PFSK-1 (cell line): Measurements from ENCODE around the gene FAM120AOS.

ENCODE experiments used
- FOXP2 ChIP-seq: optimal IDR thresholded peaks from 2 replicates; pipeline ENCODE3; 2011; ENCODE audit warnings: borderline replicate concordance, control low read depth, inconsistent platforms; ENCODE audit not compliant: insufficient read depth; ENCODE audit errors: extremely low read length, extremely low read depth
- POLR2AphosphoS5 ChIP-seq: IDR thresholded peaks from 2 replicates; pipeline ENCODE4 v1.6.1; 2012; ENCODE audit warnings: low read depth, mild to moderate bottlenecking, control low read depth, low read length, moderate library complexity
- SIN3A ChIP-seq: IDR thresholded peaks from 2 replicates; pipeline ENCODE4 v1.6.1; 2012; ENCODE audit warnings: mild to moderate bottlenecking, low read length, moderate library complexity, borderline replicate concordance; ENCODE audit not compliant: insufficient read depth
- TAF1 ChIP-seq: IDR thresholded peaks from 2 replicates; pipeline ENCODE4 v1.6.1; 2012; ENCODE audit warnings: low read length, control low read depth, borderline replicate concordance; ENCODE audit not compliant: insufficient read depth
- TF ChIP-seq, protein P1 (sequence below), 2 experiments: IDR thresholded peaks; 2 replicates each; pipeline versions ENCODE4 v1.6.1 to v1.8.0; 2011 to 2012; ENCODE audit warnings: low read depth in 2 of 2, low read length in 2 of 2, control low read depth in 1 of 2, inconsistent platforms in 1 of 2, mild to moderate bottlenecking in 1 of 2, moderate library complexity in 1 of 2; ENCODE audit not compliant: insufficient read depth in 1 of 2

FAM120AOS gene

GRCh38 chr9:93463638-93464248 is 10.4 kb upstream of the FAM120AOS start:
- TF ChIP-seq, protein P1, sequence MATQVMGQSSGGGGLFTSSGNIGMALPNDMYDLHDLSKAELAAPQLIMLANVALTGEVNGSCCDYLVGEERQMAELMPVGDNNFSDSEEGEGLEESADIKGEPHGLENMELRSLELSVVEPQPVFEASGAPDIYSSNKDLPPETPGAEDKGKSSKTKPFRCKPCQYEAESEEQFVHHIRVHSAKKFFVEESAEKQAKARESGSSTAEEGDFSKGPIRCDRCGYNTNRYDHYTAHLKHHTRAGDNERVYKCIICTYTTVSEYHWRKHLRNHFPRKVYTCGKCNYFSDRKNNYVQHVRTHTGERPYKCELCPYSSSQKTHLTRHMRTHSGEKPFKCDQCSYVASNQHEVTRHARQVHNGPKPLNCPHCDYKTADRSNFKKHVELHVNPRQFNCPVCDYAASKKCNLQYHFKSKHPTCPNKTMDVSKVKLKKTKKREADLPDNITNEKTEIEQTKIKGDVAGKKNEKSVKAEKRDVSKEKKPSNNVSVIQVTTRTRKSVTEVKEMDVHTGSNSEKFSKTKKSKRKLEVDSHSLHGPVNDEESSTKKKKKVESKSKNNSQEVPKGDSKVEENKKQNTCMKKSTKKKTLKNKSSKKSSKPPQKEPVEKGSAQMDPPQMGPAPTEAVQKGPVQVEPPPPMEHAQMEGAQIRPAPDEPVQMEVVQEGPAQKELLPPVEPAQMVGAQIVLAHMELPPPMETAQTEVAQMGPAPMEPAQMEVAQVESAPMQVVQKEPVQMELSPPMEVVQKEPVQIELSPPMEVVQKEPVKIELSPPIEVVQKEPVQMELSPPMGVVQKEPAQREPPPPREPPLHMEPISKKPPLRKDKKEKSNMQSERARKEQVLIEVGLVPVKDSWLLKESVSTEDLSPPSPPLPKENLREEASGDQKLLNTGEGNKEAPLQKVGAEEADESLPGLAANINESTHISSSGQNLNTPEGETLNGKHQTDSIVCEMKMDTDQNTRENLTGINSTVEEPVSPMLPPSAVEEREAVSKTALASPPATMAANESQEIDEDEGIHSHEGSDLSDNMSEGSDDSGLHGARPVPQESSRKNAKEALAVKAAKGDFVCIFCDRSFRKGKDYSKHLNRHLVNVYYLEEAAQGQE (IDR thresholded peaks at IDR 0.05; ENCODE audit: insufficient read depth in 1 of 2, low read depth in 2 of 2, low read length in 2 of 2) = no peak
- TF ChIP-seq TAF1 (no peak), FOXP2 (no peak), SIN3A (no peak), POLR2AphosphoS5 (no peak)

DNA sequence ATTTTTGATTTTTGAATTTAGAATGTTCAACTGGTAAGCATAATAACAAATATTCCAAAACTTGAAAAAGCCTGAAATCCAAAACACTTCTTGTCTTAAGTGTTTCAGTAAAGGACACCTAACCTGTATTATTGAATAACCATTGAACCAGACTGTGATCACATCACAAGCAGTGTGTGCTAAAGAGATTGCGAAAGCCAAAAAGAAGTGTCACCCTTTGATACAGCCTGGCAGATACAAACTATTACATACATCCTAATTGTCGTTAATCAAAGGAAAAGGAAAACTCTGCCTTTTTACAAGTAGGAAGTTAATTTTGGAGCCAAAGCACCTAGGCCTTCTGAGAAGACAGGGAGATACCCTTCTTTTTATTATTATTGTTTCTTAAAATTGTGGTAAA is 8.4 kb upstream of the FAM120AOS start:
- TF ChIP-seq TAF1 (no peak), POLR2AphosphoS5 (no peak), SIN3A (no peak), FOXP2 (no peak)
- TF ChIP-seq, protein P1 (IDR thresholded peaks at IDR 0.05; ENCODE audit: insufficient read depth in 1 of 2, low read depth in 2 of 2, low read length in 2 of 2) = no peak

DNA sequence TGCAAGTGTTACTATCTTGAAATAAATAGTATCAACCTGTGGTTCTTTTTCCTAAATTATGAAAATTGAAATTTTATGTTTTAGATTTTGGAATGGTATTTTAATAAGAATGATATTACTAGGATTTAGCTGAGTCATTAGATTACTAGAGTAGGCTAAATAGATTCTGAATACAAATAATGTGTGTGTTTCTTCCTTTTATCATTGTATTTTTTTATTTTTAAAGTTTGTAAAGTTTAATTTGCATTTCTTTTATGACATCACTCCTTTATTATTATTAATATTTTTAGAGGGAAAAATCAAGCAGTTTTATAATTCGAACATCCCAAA is 8.0 kb upstream of the FAM120AOS start:
- no peak for TF ChIP-seq FOXP2
- TF ChIP-seq, protein P1 (IDR thresholded peaks at IDR 0.05; ENCODE audit: insufficient read depth in 1 of 2, low read depth in 2 of 2, low read length in 2 of 2) = no peak

DNA sequence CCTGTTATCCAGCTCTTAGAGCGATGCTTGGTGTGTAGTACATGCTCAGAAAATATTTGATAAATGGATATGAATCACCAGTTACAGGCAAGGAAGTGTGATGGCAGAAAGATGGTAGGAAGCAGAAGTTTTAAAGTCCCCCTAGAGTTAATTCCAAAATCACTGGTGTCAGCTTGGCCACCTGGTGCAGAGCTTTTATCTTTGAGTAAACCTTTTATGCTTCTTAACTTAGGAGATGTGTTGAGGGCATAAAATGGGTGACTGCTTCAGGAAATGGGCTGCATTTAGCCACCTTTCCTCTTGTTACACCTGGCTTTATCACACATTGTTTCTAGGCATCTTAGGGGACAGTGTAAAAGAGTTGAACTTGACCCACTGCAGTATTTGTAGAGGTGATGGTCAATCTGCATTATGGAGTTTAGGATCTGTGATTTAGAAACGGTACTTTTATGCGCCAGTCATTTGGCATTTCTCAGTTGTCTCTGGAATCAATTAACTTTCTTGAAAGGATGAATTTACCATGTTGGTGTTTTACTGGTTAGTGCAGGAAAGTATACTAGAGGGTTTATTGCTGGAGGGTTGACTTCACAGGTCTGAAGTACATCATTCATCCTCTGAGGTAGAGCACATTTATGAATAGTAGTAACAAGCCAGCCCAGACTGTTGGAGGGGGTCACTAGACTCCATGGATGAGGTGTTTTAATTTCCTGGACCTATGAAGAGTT is 7.5 kb upstream of the FAM120AOS start:
- TF ChIP-seq FOXP2 (no peak), SIN3A (no peak), TAF1 (no peak), POLR2AphosphoS5 (no peak)
- TF ChIP-seq, protein P1 (IDR thresholded peaks at IDR 0.05; ENCODE audit: insufficient read depth in 1 of 2, low read depth in 2 of 2, low read length in 2 of 2) = no peak

GRCh38 chr9:93459432-93459847 is 6.1 kb upstream of the FAM120AOS start:
- TF ChIP-seq POLR2AphosphoS5 (no peak), FOXP2 (no peak), SIN3A (no peak)
- TF ChIP-seq, protein P1 (IDR thresholded peaks at IDR 0.05; ENCODE audit: insufficient read depth in 1 of 2, low read depth in 2 of 2, low read length in 2 of 2) = no peak
